Lower leg skin (tissue), 4 donors: ENCODE results near the gene KRT83. TPM values are rescaled to one million over a fixed set of nuclear protein-coding genes. Genes with fewer than 3 reads are reported as not detected.

ENCODE experiments used
- DNase-seq, 2 donors: peaks; one replicate each; pipeline ENCODE4 v3.0.0-alpha.2; 2019; ENCODE audit warnings: low spot score in 2 of 2
- H3K4me3 ChIP-seq: fragments of 200-600 bp; sonication (generic); 2 replicates; pipeline ENCODE4 v1.5.1; 2017; ENCODE audit warnings: mild to moderate bottlenecking, low read depth; ENCODE audit not compliant: poor library complexity, severe bottlenecking
- CTCF ChIP-seq, 3 donors: fragments of 450-650 bp; IDR thresholded peaks; one replicate each; pipeline ENCODE4 v1.5.1; 2016; ENCODE audit warnings: antibody characterized with exemption in 3 of 3, mild to moderate bottlenecking in 3 of 3, moderate library complexity in 2 of 3
- POLR2A ChIP-seq, 2 donors: fragments of 450-650 bp; IDR thresholded peaks; one replicate each; pipeline ENCODE4 v1.6.1; 2016 to 2017; ENCODE audit warnings: antibody characterized with exemption in 2 of 2, mild to moderate bottlenecking in 1 of 2, moderate library complexity in 1 of 2
- WGBS, 2 donors: methylation state at CpG; one replicate each; pipeline ENCODE4 v1.1.5; 2018; 5-methylcytosine and 5-hydroxymethylcytosine counted together
- intact Hi-C: fragments of 100-400 bp; cut with DNase I; formaldehyde crosslinking; loops from one replicate; pipeline ENCODE4 v1.15.0; 2023; ENCODE audit warnings: low total_unique reads
- total RNA-seq, 4 donors: library from RNA; depleted of rRNA; stranded (reverse); fragments of >200 nt; gene quantifications; one replicate each; pipeline ENCODE4 v1.1.0, GENCODE V29; 2016

KRT83 gene
- total RNA-seq, 4 donors from 2014 or later = 2.1 to 34.7 TPM; not detected in 2

- DNase-seq = no peak
- intact Hi-C loops = no loop called here
- no peak overlapping the region for H3K4me3 ChIP-seq
- 69 to 91% methylated on average over 4 of the region's 4 CpGs for WGBS, 2 donors
- TF ChIP-seq CTCF (IDR thresholded peaks at IDR 0.05) = no peak
- TF ChIP-seq POLR2A (IDR thresholded peaks at IDR 0.05) = no peak
Measured at GRCh38 chr12:52284562-52285171, 36.5 kb downstream of the KRT83 start.

- 44 to 57% methylated on average over 3 to 4 of the region's 4 CpGs for WGBS, 2 donors
- H3K4me3 ChIP-seq = no peak overlapping the region
- peak; percentile 46 to 95 for DNase-seq
- TF ChIP-seq CTCF (IDR thresholded peaks at IDR 0.05) (no peak), POLR2A (IDR thresholded peaks at IDR 0.05) (no peak)
- intact Hi-C loops = no loop called here
Measured at GRCh38 chr12:52280796-52281560, 40.2 kb downstream of the KRT83 start.

- no peak overlapping the region for H3K4me3 ChIP-seq
- 32 to 36% methylated on average over 3 of the region's 3 CpGs for WGBS, 2 donors
- no peak for TF ChIP-seq POLR2A (IDR thresholded peaks at IDR 0.05)
- no peak for TF ChIP-seq CTCF (IDR thresholded peaks at IDR 0.05)
- intact Hi-C loops = no loop called here
- peak; percentile 64 to 91 for DNase-seq
Measured at GRCh38 chr12:52280319-52280795, 40.8 kb downstream of the KRT83 start.

GRCh38 chr12:52279422-52280318 is 41.5 kb downstream of the KRT83 start:
- DNase-seq = peak in 1 of 2 donors; percentile 75
- no peak for TF ChIP-seq POLR2A (IDR thresholded peaks at IDR 0.05)
- no peak for TF ChIP-seq CTCF (IDR thresholded peaks at IDR 0.05)
- intact Hi-C loops = loop anchor here (5.0 kb wide), 1 partner anchor 112 kb away; no protein-coding TSS in a partner anchor
- H3K4me3 ChIP-seq = no peak overlapping the region
- WGBS, 2 donors = 86 to 90% methylated on average over 14 of the region's 14 CpGs

GRCh38 chr12:52278575-52279421 is 42.4 kb downstream of the KRT83 start:
- H3K4me3 ChIP-seq = no peak overlapping the region

More at GRCh38 chr12:52278575-52279421, 42.4 kb downstream of the KRT83 start:
- intact Hi-C loops = loop anchor here (5.0 kb wide), 1 partner anchor 111 kb away; no protein-coding TSS in a partner anchor
- WGBS, 2 donors = 21 to 32% methylated on average over 18 to 32 of the region's 32 CpGs
- peak; percentile 69 to 96 for DNase-seq
- TF ChIP-seq POLR2A (IDR thresholded peaks at IDR 0.05) (no peak), CTCF (IDR thresholded peaks at IDR 0.05) (no peak)
